Ovary (tissue), 9 donors: ENCODE data around the gene INSIG1. TPM values are rescaled to one million over a fixed set of nuclear protein-coding genes. Genes with fewer than 3 reads are reported as not detected.

ENCODE experiments used
- DNase-seq, 5 donors: peaks; one replicate each; pipeline ENCODE4 v3.0.0-alpha.2; 2019 to 2020
- H3K27ac ChIP-seq, 2 donors: fragments of 200-600 bp; one replicate each; pipeline versions ENCODE4 v1.5.1 to v1.8.0; 2019 to 2022
- H3K27me3 ChIP-seq: fragments of 200-600 bp; one replicate; pipeline ENCODE4 v1.8.0; 2022
- H3K36me3 ChIP-seq: fragments of 200-600 bp; sonication (generic); one replicate; pipeline ENCODE4 v1.5.1; 2019
- H3K4me1 ChIP-seq: one replicate; pipeline ENCODE4 v1.8.1; 2013; ENCODE audit warnings: mild to moderate bottlenecking, moderate library complexity; ENCODE audit not compliant: insufficient read depth
- H3K4me3 ChIP-seq: fragments of 200-600 bp; sonication (generic); one replicate; pipeline ENCODE4 v1.5.1; 2017
- H3K9me3 ChIP-seq, 2 donors: fragments of 200-600 bp in 1 of 2; sonication (generic) in 1 of 2; one replicate each; pipeline versions ENCODE4 v1.5.1 to v1.8.1; 2013 to 2019; ENCODE audit warnings: mild to moderate bottlenecking in 1 of 2, moderate library complexity in 1 of 2
- EP300 ChIP-seq: sonication (generic); formaldehyde crosslinking; IDR thresholded peaks from one replicate; pipeline ENCODE4 v1.6.1; 2017; ENCODE audit warnings: antibody characterized with exemption
- POLR2A ChIP-seq: fragments of 450-650 bp; IDR thresholded peaks from one replicate; pipeline ENCODE4 v1.6.1; 2017; ENCODE audit warnings: antibody characterized with exemption, mild to moderate bottlenecking, moderate library complexity
- WGBS, 3 donors: extraction: QIAGEN DNeasy Blood & Tissue Kit in 1 of 3; methylation state at CpG; one replicate each; pipeline versions ENCODE4 v1.1.5 to v1.1.7; 2013 to 2017; 5-methylcytosine and 5-hydroxymethylcytosine counted together
- intact Hi-C, 4 donors: fragments of 100-400 bp; cut with DNase I; formaldehyde crosslinking; loops; one replicate each; pipeline versions ENCODE4 v1.11.0 to v1.15.1; 2022 to 2023
- polyA plus RNA-seq, 2 donors: library from polyadenylated mRNA; stranded (reverse); fragments of 200-250 nt in 1 of 2; fragments of 350-450 nt in 1 of 2; fragmentation: Illumina TruSeq in 1 of 2; extraction: RNeasy Lipid Tissue Mini Kit (QIAGEN cat#74804) in 1 of 2; gene quantifications; one replicate each; pipeline ENCODE4 v1.2.3, GENCODE V29; 2013 to 2014
- total RNA-seq, 7 donors: library from RNA; depleted of rRNA in 2 of 7; stranded (reverse); fragments of >200 nt in 2 of 7; fragmentation: NEBNext Ultra II Directional in 3 of 7; extraction: Animal tissue kit (Norgen Biotek cat#: 25700) in 3 of 7; gene quantifications; one replicate each; pipeline versions ENCODE4 v1.1.0 to v1.2.4, GENCODE V29; 2016 to 2023
- TF ChIP-seq, protein P1 (sequence below), 3 donors: fragments of 450-650 bp in 2 of 3; fragments of 200-600 bp in 1 of 3; IDR thresholded peaks; one replicate each; pipeline versions ENCODE4 v1.5.1 to v1.8.0; 2016 to 2022; ENCODE audit warnings: antibody characterized with exemption in 3 of 3, mild to moderate bottlenecking in 1 of 3
- donor health status: DM: no; HTN: no; CAD: no; lungs with moderate emphysema.
- donor health status: DM: no; HTN: no; CAD: no.
- donor health status: Bipolar disorder and iron deficiency.
- donor health status: DM: yes; HTN: yes; CAD: no.
- donor health status: DM: no; HTN: no; CAD: no.
- donor health status: DM: yes; HTN: yes; CAD: no.

Gene INSIG1
- total and polyA plus RNA-seq, 9 donors = 15.0 to 186 (median 30.5) TPM

DNA sequence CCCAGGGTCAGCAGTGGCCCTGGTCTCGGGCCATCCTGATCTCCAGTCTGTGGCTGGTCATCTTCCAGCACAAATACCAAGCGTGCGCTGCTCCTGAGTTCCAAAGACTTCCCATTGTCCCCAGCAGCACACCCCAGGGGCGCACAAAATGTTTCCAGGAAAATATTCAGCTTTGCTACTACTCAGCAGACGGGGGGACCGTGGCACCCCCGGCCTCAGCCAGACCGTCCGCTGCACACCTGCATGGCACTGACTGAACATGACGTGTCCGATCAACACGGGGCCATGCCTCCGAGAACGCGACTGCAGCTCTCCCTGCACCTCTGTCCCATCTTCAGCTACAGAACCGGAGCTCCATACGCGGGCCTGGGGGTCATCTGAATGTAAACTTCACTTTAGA lies 9.6 kb upstream of the INSIG1 start:
- no peak for TF ChIP-seq EP300
- TF ChIP-seq, protein P1, sequence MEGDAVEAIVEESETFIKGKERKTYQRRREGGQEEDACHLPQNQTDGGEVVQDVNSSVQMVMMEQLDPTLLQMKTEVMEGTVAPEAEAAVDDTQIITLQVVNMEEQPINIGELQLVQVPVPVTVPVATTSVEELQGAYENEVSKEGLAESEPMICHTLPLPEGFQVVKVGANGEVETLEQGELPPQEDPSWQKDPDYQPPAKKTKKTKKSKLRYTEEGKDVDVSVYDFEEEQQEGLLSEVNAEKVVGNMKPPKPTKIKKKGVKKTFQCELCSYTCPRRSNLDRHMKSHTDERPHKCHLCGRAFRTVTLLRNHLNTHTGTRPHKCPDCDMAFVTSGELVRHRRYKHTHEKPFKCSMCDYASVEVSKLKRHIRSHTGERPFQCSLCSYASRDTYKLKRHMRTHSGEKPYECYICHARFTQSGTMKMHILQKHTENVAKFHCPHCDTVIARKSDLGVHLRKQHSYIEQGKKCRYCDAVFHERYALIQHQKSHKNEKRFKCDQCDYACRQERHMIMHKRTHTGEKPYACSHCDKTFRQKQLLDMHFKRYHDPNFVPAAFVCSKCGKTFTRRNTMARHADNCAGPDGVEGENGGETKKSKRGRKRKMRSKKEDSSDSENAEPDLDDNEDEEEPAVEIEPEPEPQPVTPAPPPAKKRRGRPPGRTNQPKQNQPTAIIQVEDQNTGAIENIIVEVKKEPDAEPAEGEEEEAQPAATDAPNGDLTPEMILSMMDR (IDR thresholded peaks at IDR 0.05) = no peak
- TF ChIP-seq POLR2A = no peak
- no peaks in the 10 kb centered on the region for H3K4me1 ChIP-seq
- H3K4me3 ChIP-seq = no peak overlapping the region
- no peak overlapping the region for H3K27ac ChIP-seq
- intact Hi-C loops = no loop called here
- no peaks in the 10 kb centered on the region for H3K36me3 ChIP-seq
- WGBS, 3 donors = 93 to 95% (median 94%) methylated on average over 18 of the region's 18 CpGs
- no peaks in the 10 kb centered on the region for H3K9me3 ChIP-seq
- DNase-seq = no peak
- H3K27me3 ChIP-seq = no peaks in the 10 kb centered on the region

DNA sequence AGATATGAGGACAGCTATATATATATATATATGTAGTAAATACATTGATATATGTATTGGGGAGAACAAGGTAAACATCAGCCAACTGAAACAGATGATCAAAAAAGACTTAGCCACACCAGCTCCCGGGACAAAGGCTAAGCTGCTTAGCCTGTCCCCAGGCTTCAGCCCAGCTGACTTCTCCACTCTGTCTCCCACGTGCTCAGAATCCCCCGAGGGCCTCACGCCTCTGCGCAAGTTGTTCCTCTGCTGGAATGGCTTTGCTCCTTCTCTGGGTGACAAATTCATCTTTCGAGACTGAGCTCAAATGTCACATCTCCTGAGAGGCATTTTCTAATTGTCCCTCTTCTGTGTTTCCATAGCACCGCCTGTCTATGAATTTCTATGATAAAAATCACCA lies 8.6 kb upstream of the INSIG1 start:
- H3K4me1 ChIP-seq = no peaks in the 10 kb centered on the region
- no peak for TF ChIP-seq EP300
- TF ChIP-seq POLR2A = no peak
- TF ChIP-seq, protein P1 (IDR thresholded peaks at IDR 0.05) = no peak
- H3K4me3 ChIP-seq = no peak overlapping the region
- no peaks in the 10 kb centered on the region for H3K36me3 ChIP-seq
- DNase-seq = no peak
- no peaks in the 10 kb centered on the region for H3K9me3 ChIP-seq
- H3K27ac ChIP-seq = no peak overlapping the region
- H3K27me3 ChIP-seq = no peaks in the 10 kb centered on the region
- 74 to 79% (median 76%) methylated on average over 7 of the region's 7 CpGs for WGBS, 3 donors
- intact Hi-C loops = no loop called here

DNA sequence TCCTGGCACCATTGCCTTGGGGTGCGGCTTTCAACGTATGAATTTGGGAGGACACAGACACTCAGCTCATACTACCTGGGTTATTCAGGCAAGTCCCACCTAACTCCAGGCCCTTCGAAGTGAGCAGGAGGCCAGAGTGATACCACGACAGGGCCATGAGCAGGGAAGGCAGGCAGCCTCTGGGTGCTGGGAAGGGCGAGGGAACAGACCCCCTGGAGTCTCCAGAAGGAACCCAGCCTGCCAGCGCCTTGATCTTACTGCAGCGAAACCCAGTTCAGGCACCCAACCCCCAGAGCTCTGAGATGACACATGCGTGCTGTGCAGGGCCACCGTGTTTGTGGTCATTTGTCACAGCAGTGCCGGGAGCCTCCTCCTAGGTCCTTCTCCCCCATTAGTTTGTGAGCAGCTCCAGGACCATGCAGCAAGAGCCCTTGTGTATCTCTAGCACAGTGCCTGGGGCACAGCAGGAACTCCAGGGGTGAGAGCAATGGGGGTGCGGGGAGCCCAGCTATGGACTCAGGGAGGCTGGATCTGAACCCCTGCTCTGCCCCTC lies 7.7 kb upstream of the INSIG1 start:
- WGBS, 3 donors = 81 to 88% (median 85%) methylated on average over 8 to 11 of the region's 11 CpGs
- Histone ChIP-seq H3K9me3 (no peaks in the 10 kb centered on the region), H3K4me3 (no peak overlapping the region), H3K4me1 (no peaks in the 10 kb centered on the region), H3K27ac (no peak overlapping the region), H3K36me3 (no peaks in the 10 kb centered on the region), H3K27me3 (no peaks in the 10 kb centered on the region)
- TF ChIP-seq, protein P1 (IDR thresholded peaks at IDR 0.05) = no peak
- TF ChIP-seq POLR2A (no peak), EP300 (no peak)
- intact Hi-C loops = loop anchor here in 1 of 4 donors (10.0 kb wide), 1 partner anchor 165 kb away; the partner anchor contains the start of gene EN2
- no peak for DNase-seq

DNA sequence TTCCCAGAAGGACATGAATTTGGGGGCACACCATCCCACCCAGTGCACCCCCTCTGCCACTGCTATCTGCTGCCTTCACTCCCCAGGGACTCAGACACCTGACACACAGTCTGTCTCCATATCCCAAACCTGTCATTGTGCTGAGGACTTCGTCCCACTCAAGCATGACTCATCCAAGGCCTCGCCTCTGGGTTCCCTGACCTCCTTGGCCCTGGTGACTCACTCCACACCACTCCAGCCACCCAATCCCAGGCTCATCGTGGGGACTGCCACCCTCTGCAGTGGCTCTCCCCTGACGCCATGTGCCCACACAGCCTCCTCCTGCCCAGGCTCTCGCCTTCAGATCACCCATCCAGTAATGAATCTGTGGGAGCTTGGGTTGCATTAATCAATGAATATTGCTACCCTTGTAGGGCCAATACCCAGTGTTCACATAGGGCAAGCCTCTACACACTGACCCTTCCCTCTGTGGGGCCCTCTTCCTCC lies 6.6 kb upstream of the INSIG1 start:
- no peaks in the 10 kb centered on the region for H3K27me3 ChIP-seq
- intact Hi-C loops = loop anchor here in 1 of 4 donors (10.0 kb wide), 1 partner anchor 164 kb away; the partner anchor contains the start of gene EN2
- DNase-seq = no peak
- H3K4me1 ChIP-seq = no peaks in the 10 kb centered on the region
- no peak for TF ChIP-seq POLR2A
- TF ChIP-seq, protein P1 (IDR thresholded peaks at IDR 0.05) = no peak
- no peaks in the 10 kb centered on the region for H3K36me3 ChIP-seq
- no peak overlapping the region for H3K27ac ChIP-seq
- 78 to 84% (median 81%) methylated on average over 5 of the region's 5 CpGs for WGBS, 3 donors
- no peaks in the 10 kb centered on the region for H3K9me3 ChIP-seq
- no peak overlapping the region for H3K4me3 ChIP-seq
